OCI-LY3 (cell line): ENCODE data around the gene CPNE4.

Source experiments
- H2AFZ ChIP-seq: fragments of 200-600, 300-600 bp; shearing (Covaris generic); 2 replicates; pipeline ENCODE4 v1.6.0; 2014; ENCODE audit warnings: antibody characterized with exemption, low read depth, low read length
- H3K27ac ChIP-seq: fragments of 200-600, 300-600 bp; sonication (generic); 2 replicates; pipeline ENCODE4 v1.5.1; 2014; ENCODE audit warnings: mild to moderate bottlenecking, low read length, moderate library complexity, mixed read lengths
- H3K27me3 ChIP-seq: fragments of 200-600, 300-600 bp; sonication (generic); 2 replicates; pipeline ENCODE4 v1.6.1; 2014; ENCODE audit warnings: low read depth, low read length, mixed read lengths
- H3K36me3 ChIP-seq: fragments of 200-600, 300-600 bp; sonication (generic); replicated peaks from 2 replicates; pipeline ENCODE3; 2014; ENCODE audit warnings: low read depth, low read length, mixed read lengths
- H3K4me1 ChIP-seq: fragments of 300-600, 200-600 bp; sonication (generic); 2 replicates; pipeline ENCODE4 v1.6.1; 2014; ENCODE audit warnings: low read length, mixed read lengths
- H3K4me2 ChIP-seq: fragments of 200-600, 300-600 bp; sonication (generic); 2 replicates; pipeline ENCODE4 v1.6.1; 2014; ENCODE audit warnings: low read length, mixed read lengths
- H3K4me3 ChIP-seq: fragments of 300-600, 200-600 bp; sonication (generic); 2 replicates; pipeline ENCODE4 v1.5.1; 2014; ENCODE audit warnings: antibody characterized with exemption, mild to moderate bottlenecking, low read length, moderate library complexity
- H3K79me2 ChIP-seq: fragments of 300-600, 200-600 bp; shearing (Covaris generic); 2 replicates; pipeline ENCODE4 v1.6.1; 2014; ENCODE audit warnings: mild to moderate bottlenecking, low read length, mixed read lengths
- H3K9ac ChIP-seq: fragments of 300-600, 200-600 bp; shearing (Covaris generic); 2 replicates; pipeline ENCODE4 v1.6.0; 2014; ENCODE audit warnings: mild to moderate bottlenecking, low read length, moderate library complexity
- H3K9me3 ChIP-seq: fragments of 200-600, 300-600 bp; shearing (Covaris generic); 2 replicates; pipeline ENCODE4 v1.6.1; 2014; ENCODE audit warnings: low read length, mixed read lengths; ENCODE audit not compliant: insufficient read depth
- H4K20me1 ChIP-seq: fragments of 200-600, 300-600 bp; sonication (generic); 2 replicates; pipeline ENCODE4 v1.6.1; 2016; ENCODE audit warnings: low read length, mixed read lengths; ENCODE audit not compliant: insufficient read depth
- EZH2phosphoT487 ChIP-seq: fragments of 200-600 bp; shearing (Covaris generic); IDR thresholded peaks from 2 replicates; pipeline ENCODE4 v1.6.1; 2018; ENCODE audit warnings: antibody characterized with exemption, mixed run types, low read depth
- TF ChIP-seq, protein P1 (sequence below): fragments of 200-600, 300-600 bp; sonication (generic); IDR thresholded peaks from 2 replicates; pipeline ENCODE4 v1.5.1; 2014; ENCODE audit warnings: antibody characterized with exemption, low read length, low read depth

Gene CPNE4

GRCh38 chr3:131540143-131540542 lies 494.7 kb downstream of the CPNE4 start:
- no peaks in the 10 kb centered on the region for H3K79me2 ChIP-seq

DNA sequence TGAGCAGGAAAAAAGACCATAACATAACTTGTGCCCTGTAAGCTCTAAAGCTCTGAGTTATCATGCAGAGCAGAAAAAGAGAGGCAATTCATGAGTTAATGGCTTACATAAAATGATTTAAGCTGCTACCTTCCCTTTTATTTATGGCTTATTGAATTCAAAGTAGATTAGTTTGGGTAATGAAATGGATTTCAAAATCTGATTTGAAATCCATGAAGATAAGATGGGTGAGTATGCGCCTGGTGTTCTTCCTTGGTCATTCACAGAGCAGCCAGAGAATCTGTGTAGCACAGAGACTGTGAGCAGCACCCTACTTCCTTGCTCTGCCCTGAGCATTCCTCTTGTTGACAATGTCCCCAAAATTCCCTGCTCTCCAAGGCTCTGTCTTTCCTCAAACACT lies 495.8 kb downstream of the CPNE4 start:
- no peak overlapping the region for H2AFZ ChIP-seq
- peaks cover 10% of the 10 kb centered on the region; the same call in 1 of the 2 replicates for H3K4me1 ChIP-seq

More at GRCh38 chr3:131540143-131540542, 494.7 kb downstream of the CPNE4 start:
- Histone ChIP-seq H3K4me1 (peaks cover 10% of the 10 kb centered on the region; the same call in 1 of the 2 replicates), H3K36me3 (no peaks in the 10 kb centered on the region), H3K4me2 (no peak overlapping the region), H3K27ac (no peak overlapping the region), H2AFZ (no peak overlapping the region), H3K4me3 (no peak overlapping the region), H3K27me3 (no peaks in the 10 kb centered on the region), H4K20me1 (no peaks in the 10 kb centered on the region), H3K9ac (no peak overlapping the region), H3K9me3 (no peaks in the 10 kb centered on the region)
- TF ChIP-seq EZH2phosphoT487: no peak
- TF ChIP-seq, protein P1, sequence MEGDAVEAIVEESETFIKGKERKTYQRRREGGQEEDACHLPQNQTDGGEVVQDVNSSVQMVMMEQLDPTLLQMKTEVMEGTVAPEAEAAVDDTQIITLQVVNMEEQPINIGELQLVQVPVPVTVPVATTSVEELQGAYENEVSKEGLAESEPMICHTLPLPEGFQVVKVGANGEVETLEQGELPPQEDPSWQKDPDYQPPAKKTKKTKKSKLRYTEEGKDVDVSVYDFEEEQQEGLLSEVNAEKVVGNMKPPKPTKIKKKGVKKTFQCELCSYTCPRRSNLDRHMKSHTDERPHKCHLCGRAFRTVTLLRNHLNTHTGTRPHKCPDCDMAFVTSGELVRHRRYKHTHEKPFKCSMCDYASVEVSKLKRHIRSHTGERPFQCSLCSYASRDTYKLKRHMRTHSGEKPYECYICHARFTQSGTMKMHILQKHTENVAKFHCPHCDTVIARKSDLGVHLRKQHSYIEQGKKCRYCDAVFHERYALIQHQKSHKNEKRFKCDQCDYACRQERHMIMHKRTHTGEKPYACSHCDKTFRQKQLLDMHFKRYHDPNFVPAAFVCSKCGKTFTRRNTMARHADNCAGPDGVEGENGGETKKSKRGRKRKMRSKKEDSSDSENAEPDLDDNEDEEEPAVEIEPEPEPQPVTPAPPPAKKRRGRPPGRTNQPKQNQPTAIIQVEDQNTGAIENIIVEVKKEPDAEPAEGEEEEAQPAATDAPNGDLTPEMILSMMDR: no peak

DNA sequence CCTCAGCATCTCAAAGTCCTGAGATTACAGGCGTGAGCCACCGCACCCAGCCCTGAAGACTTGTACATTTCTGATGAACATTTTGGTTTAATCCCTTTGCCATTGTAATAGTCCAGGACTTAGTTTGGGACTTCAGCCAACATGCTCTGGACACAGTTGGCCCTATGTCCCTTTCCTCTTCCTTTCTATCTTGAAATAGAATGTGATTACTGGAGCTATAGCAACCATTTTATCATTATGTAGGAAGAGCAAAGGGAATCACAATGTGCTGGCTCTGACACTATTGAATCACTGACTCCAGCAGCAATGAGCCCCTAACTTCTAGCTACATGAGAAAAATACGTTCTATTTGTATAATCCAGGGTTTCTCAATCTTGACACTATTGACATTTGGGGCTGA lies 497.3 kb downstream of the CPNE4 start:
- Histone ChIP-seq H3K4me2 (no peak overlapping the region), H3K4me3 (no peak overlapping the region), H3K4me1 (peaks cover 10% of the 10 kb centered on the region; the same call in 1 of the 2 replicates), H3K79me2 (no peaks in the 10 kb centered on the region), H2AFZ (no peak overlapping the region), H3K27me3 (no peaks in the 10 kb centered on the region), H3K27ac (no peak overlapping the region), H3K36me3 (no peaks in the 10 kb centered on the region), H3K9me3 (no peaks in the 10 kb centered on the region), H4K20me1 (no peaks in the 10 kb centered on the region), H3K9ac (no peak overlapping the region)
- TF ChIP-seq, protein P1: no peak

More for the DNA sequence above, 495.8 kb downstream of the CPNE4 start:
- H3K4me2 ChIP-seq: no peak overlapping the region
- no peaks in the 10 kb centered on the region for H4K20me1 ChIP-seq
- H3K9ac ChIP-seq: no peak overlapping the region
- H3K79me2 ChIP-seq: no peaks in the 10 kb centered on the region
- H3K36me3 ChIP-seq: no peaks in the 10 kb centered on the region
- no peak overlapping the region for H3K27ac ChIP-seq
- TF ChIP-seq, protein P1: no peak
- TF ChIP-seq EZH2phosphoT487: no peak
- H3K27me3 ChIP-seq: no peaks in the 10 kb centered on the region
- H3K4me3 ChIP-seq: no peak overlapping the region
- no peaks in the 10 kb centered on the region for H3K9me3 ChIP-seq

DNA sequence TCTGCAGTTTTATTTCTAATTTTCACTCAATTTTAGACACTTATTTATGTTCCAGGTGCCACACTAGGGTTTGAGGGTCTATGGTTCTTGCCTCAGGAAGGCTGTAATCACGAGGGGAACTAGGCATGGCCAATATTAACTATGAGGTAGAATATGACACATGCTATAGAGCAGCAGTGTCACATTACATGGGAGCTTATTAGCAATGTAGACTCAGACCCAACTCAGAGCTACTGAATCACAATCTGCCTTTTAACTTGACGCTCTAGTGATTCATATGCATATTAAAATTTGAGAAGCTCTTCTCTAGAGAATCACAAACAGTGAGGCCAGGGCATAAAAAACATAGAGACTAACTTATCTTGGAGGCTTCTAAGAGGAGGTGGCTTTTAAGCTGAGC lies 499.2 kb downstream of the CPNE4 start:
- no peaks in the 10 kb centered on the region for H4K20me1 ChIP-seq
- H3K4me3 ChIP-seq: no peak overlapping the region
- peaks cover 2% of the 10 kb centered on the region; the same call in 1 of the 2 replicates for H3K27me3 ChIP-seq

More for the DNA sequence above, 499.2 kb downstream of the CPNE4 start:
- H3K9me3 ChIP-seq: no peaks in the 10 kb centered on the region
- H2AFZ ChIP-seq: no peak overlapping the region
- no peaks in the 10 kb centered on the region for H3K36me3 ChIP-seq
- TF ChIP-seq, protein P1: no peak
- no peak for TF ChIP-seq EZH2phosphoT487
- H3K27ac ChIP-seq: no peak overlapping the region
- H3K9ac ChIP-seq: no peak overlapping the region
- H3K4me2 ChIP-seq: no peak overlapping the region
- peaks cover 10% of the 10 kb centered on the region; the same call in 1 of the 2 replicates for H3K4me1 ChIP-seq
- no peaks in the 10 kb centered on the region for H3K79me2 ChIP-seq
